Measurements from ENCODE around the gene SNCAIP. TPM values are rescaled to one million over a fixed set of nuclear protein-coding genes. Genes with fewer than 3 reads are reported as not detected.

Gene SNCAIP
- total RNA-seq, 2 donors from 2014 or later, result 5.1 to 8.2 TPM

DNA sequence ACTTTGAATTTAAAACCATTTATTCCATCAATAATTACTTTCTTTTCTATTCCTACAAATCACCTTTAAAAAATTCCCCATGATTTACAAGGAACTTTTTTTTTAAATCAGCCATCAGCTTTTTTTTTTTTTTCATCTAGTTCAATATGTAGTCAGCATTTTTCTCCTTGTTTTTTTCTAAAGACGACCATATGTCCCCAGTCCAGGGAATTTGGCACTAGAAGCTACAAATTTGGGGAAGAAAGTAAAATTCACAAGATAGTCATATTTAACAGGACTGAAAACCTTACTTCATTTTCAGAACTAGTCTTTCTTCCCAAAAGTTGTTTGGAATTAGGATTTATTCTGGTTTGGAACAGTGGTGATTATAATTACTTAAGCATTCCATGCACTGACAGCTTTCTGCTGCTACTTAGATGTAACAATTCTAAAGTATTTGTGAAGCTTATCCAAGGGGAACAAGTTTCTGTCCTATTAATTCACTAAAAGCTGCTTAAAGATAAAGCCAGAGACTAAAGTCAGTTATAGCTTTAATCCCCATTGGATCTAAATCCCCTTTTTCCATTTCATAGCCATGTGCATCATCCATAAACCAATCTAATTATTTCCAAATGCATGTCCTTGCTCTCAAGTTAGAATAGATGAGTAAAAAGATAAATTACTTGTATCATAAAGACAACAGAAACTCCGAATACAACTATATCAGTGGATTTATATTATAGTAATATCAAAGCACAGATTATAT lies 7.4 kb upstream of the SNCAIP start:
- Histone ChIP-seq H3K4me3 (no peak overlapping the region), H3K9me3 (no peaks in the 10 kb centered on the region), H3K4me1 (replicated peaks) (peaks cover 4% of the 10 kb centered on the region), H3K36me3 (no peaks in the 10 kb centered on the region), H3K27ac (no peak overlapping the region), H3K27me3 (replicated peaks; ENCODE audit: insufficient read depth) (no peaks in the 10 kb centered on the region)
- TF ChIP-seq POLR2A (IDR thresholded peaks at IDR 0.05) (no peak), POLR2AphosphoS5 (IDR thresholded peaks at IDR 0.05) (no peak), CTCF (IDR thresholded peaks at IDR 0.05) (no peak)
- intact Hi-C loops (cut with DNase I), result no loop called here
- 88% methylated on average over 2 of the region's 2 CpGs for WGBS
- no peak for DNase-seq (ENCODE audit: low spot score)

DNA sequence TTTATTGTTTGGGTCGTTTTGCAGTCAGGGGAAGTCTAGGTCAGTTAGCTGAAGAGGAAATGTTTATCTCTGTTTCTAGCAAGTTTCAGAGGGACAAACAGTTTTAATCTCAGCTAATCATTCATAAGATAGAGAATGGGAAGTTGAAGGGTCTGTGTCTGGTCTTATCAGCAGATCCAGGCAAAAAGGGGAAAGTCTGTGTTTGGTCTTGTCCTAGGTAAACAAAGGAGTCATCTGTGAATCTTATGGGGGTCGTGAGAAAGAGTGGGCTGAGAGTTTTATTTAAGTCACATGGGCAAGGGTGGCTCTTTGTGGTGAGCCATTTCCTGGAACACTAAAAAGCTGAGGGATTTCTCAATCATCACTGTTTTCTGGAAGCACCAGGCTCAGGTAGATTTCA lies 5.6 kb upstream of the SNCAIP start:
- DNase-seq (ENCODE audit: low spot score), result no peak
- Histone ChIP-seq H3K36me3 (no peaks in the 10 kb centered on the region), H3K27me3 (replicated peaks; ENCODE audit: insufficient read depth) (no peaks in the 10 kb centered on the region), H3K9me3 (no peaks in the 10 kb centered on the region), H3K27ac (no peak overlapping the region), H3K4me3 (no peak overlapping the region), H3K4me1 (replicated peaks) (no peaks in the 10 kb centered on the region)
- intact Hi-C loops (cut with DNase I), result no loop called here
- WGBS, result 14% methylated on average over 2 of the region's 2 CpGs
- no peak for TF ChIP-seq POLR2AphosphoS5 (IDR thresholded peaks at IDR 0.05)
- TF ChIP-seq POLR2A (IDR thresholded peaks at IDR 0.05), result no peak
- no peak for TF ChIP-seq CTCF (IDR thresholded peaks at IDR 0.05)

- Histone ChIP-seq H3K4me1 (replicated peaks) (no peaks in the 10 kb centered on the region), H3K36me3 (no peaks in the 10 kb centered on the region), H3K9me3 (no peaks in the 10 kb centered on the region), H3K27ac (no peak overlapping the region), H3K4me3 (no peak overlapping the region), H3K27me3 (replicated peaks; ENCODE audit: insufficient read depth) (no peaks in the 10 kb centered on the region)
- no peak for DNase-seq (ENCODE audit: low spot score)
- WGBS, result 70% methylated on average over 7 of the region's 7 CpGs
- no peak for TF ChIP-seq POLR2A (IDR thresholded peaks at IDR 0.05)
- TF ChIP-seq POLR2AphosphoS5 (IDR thresholded peaks at IDR 0.05), result no peak
- no peak for TF ChIP-seq CTCF (IDR thresholded peaks at IDR 0.05)
- intact Hi-C loops (cut with DNase I), result no loop called here
These were observed 1.1 kb upstream of the SNCAIP start for GRCh38 chr5:122310889-122311288.

- TF ChIP-seq CTCF (IDR thresholded peaks at IDR 0.05) (no peak), POLR2A (IDR thresholded peaks at IDR 0.05) (no peak), POLR2AphosphoS5 (IDR thresholded peaks at IDR 0.05) (no peak)
- H3K9me3 ChIP-seq, result no peaks in the 10 kb centered on the region
- H3K27me3 ChIP-seq (replicated peaks; ENCODE audit: insufficient read depth), result no peaks in the 10 kb centered on the region
- no peaks in the 10 kb centered on the region for H3K4me1 ChIP-seq (replicated peaks)
- H3K27ac ChIP-seq, result no peak overlapping the region
- no peaks in the 10 kb centered on the region for H3K36me3 ChIP-seq
- DNase-seq (ENCODE audit: low spot score), result no peak
- peak overlapping the region; percentile 41 to 46 for H3K4me3 ChIP-seq
- intact Hi-C loops (cut with DNase I), result no loop called here
- WGBS, result 5% methylated on average over 33 of the region's 33 CpGs
These were observed 508 bp upstream of the SNCAIP start for GRCh38 chr5:122311497-122311960.

Measured in prostate gland (tissue), 2 donors.